T-helper 9 cell (primary cell): ENCODE data around the gene AKAP17A.
"Not testable (repeated sequence)": the region's sequence is repeated elsewhere in the genome, so short reads cannot be mapped to it uniquely, and the experiment has no call there.

Experiments
- DNase-seq: peaks from one replicate; pipeline ENCODE4 v3.0.0-alpha.2; 2020
- total RNA-seq, 2 donors: gene quantifications; one replicate each; lab custom pipeline; 2026; lab: John Stamatoyannopoulos, UW

Gene AKAP17A
- 201 to 237 reads per million in 2 donors for total RNA-seq

GRCh38 chrX:1591102-1591862, at the start of gene AKAP17A:
AKAP17A (plus strand) TSS chrX:1591604; CDS start chrX:1593463, 1,859 bp downstream.
- peak; percentile 97 for DNase-seq

GRCh38 chrX:1542994-1543725, 48.2 kb upstream of the AKAP17A start:
- DNase-seq = no peak

- no peak for DNase-seq
These were observed 45.5 kb upstream of the AKAP17A start for GRCh38 chrX:1545776-1546408.

- no peak for DNase-seq
These were observed 44.6 kb upstream of the AKAP17A start for GRCh38 chrX:1546691-1547251.

- no peak for DNase-seq
These were observed 39.4 kb upstream of the AKAP17A start for GRCh38 chrX:1551959-1552546.

- DNase-seq = peak; percentile 29
These were observed 36.8 kb upstream of the AKAP17A start for GRCh38 chrX:1554469-1555210.

- DNase-seq = no peak
These were observed 36.0 kb upstream of the AKAP17A start for GRCh38 chrX:1555370-1555769.

- not testable (repeated sequence) for DNase-seq
These were observed 34.0 kb upstream of the AKAP17A start for GRCh38 chrX:1557442-1557841.

- DNase-seq = no peak
These were observed 32.5 kb upstream of the AKAP17A start for GRCh38 chrX:1558761-1559468.

- DNase-seq = no peak
These were observed 30.2 kb upstream of the AKAP17A start for GRCh38 chrX:1561164-1561563.

GRCh38 chrX:1564077-1564476, 27.3 kb upstream of the AKAP17A start:
- DNase-seq = not testable (repeated sequence)

GRCh38 chrX:1564750-1565683, 26.4 kb upstream of the AKAP17A start:
- DNase-seq = no peak

- not testable (repeated sequence) for DNase-seq
These were observed 17.2 kb upstream of the AKAP17A start for GRCh38 chrX:1574181-1574580.

- no peak for DNase-seq
These were observed 15.0 kb upstream of the AKAP17A start for GRCh38 chrX:1576201-1576992.

GRCh38 chrX:1577845-1578244, 13.6 kb upstream of the AKAP17A start:
- no peak for DNase-seq

- no peak for DNase-seq
These were observed 12.8 kb upstream of the AKAP17A start for GRCh38 chrX:1578511-1579173.

- peak; percentile 63 for DNase-seq
These were observed 10.3 kb upstream of the AKAP17A start for GRCh38 chrX:1581132-1581531.

- DNase-seq = no peak
These were observed 8.5 kb upstream of the AKAP17A start for GRCh38 chrX:1582686-1583437.
